Measurements from ENCODE around the gene TENT5C.
A peak's percentile ranks its signal among the peaks of the same experiment; 100 is the strongest.

TENT5C gene

DNA sequence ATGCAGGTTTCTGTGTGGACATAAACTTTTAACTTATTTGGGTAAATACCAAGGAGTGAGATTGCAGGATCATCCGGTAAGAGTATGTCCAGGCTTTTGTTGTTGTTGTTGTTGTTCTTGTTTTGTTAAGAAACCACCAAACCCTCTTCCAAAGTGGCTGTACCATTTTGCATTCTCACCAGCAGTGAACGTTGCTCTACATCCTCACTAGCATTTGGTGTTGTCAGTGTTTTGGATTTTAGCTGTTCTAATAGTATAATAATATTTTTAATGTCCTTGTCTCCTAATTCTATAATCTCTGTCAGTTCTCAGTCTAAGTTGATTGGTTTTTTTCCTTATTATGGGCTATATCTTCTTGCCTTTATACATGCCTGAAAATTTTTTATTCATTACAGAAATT, 37.8 kb downstream of the TENT5C start:
- no peaks in the 10 kb centered on the region for H3K27me3 ChIP-seq (ENCODE audit: control insufficient read depth in 3 of 3, insufficient read depth in 3 of 3, low read depth in 1 of 3, low read length in 3 of 3)
- H2AK5ac ChIP-seq (ENCODE audit: low read depth, low read length): no peak overlapping the region
- no peaks in the 10 kb centered on the region for H3K79me1 ChIP-seq (ENCODE audit: low read depth, low read length)
- H4K91ac ChIP-seq (ENCODE audit: low read depth, low read length, poor library complexity): no peak overlapping the region
- no peak overlapping the region for H2BK120ac ChIP-seq (ENCODE audit: low read depth, low read length)
- no peak overlapping the region for H2BK12ac ChIP-seq (ENCODE audit: low read length)
- no peak overlapping the region for H3K18ac ChIP-seq (ENCODE audit: low read length)
- H3K4me2 ChIP-seq (ENCODE audit: insufficient read depth, low read length, poor library complexity, severe bottlenecking): no peak overlapping the region
- H3K9me3 ChIP-seq (replicated peaks in 1 of 2; ENCODE audit: control insufficient read depth in 2 of 2, insufficient read depth in 1 of 2, low read depth in 1 of 2, low read length in 2 of 2): no peaks in the 10 kb centered on the region
- DNase-seq (ENCODE audit: low spot score): no peak
- no peak overlapping the region for H3K23ac ChIP-seq (ENCODE audit: low read depth, low read length, poor library complexity)
- no peak overlapping the region for H3K4ac ChIP-seq (ENCODE audit: low read length)
- no peak overlapping the region for H2BK15ac ChIP-seq (ENCODE audit: low read length)
- no peak overlapping the region for H3K27ac ChIP-seq (replicated peaks; ENCODE audit: low read length)
- no peak overlapping the region for H2AFZ ChIP-seq (ENCODE audit: low read length)
- WGBS, 2 donors (ENCODE audit: extremely low coverage in 2 of 2, insufficient read length in 2 of 2, insufficient replicate concordance in 1 of 2): no CpG with 5 or more reads among the region's 2 CpGs
- H3K14ac ChIP-seq (ENCODE audit: low read length): no peak overlapping the region
- H3K36me3 ChIP-seq (replicated peaks in 1 of 2; ENCODE audit: control insufficient read depth in 2 of 2, insufficient read depth in 2 of 2, low read length in 2 of 2): no peaks in the 10 kb centered on the region
- no peak overlapping the region for H2BK5ac ChIP-seq (ENCODE audit: low read length)
- no peak overlapping the region for H3K4me3 ChIP-seq (ENCODE audit: low read length in 2 of 2)
- no peaks in the 10 kb centered on the region for H3K4me1 ChIP-seq (ENCODE audit: control insufficient read depth in 2 of 2, insufficient read depth in 1 of 2, low read depth in 1 of 2, low read length in 2 of 2)
- no peak overlapping the region for H4K8ac ChIP-seq (ENCODE audit: low read depth, low read length)
- H3K9ac ChIP-seq (ENCODE audit: low read depth, low read length, poor library complexity): no peak overlapping the region

DNA sequence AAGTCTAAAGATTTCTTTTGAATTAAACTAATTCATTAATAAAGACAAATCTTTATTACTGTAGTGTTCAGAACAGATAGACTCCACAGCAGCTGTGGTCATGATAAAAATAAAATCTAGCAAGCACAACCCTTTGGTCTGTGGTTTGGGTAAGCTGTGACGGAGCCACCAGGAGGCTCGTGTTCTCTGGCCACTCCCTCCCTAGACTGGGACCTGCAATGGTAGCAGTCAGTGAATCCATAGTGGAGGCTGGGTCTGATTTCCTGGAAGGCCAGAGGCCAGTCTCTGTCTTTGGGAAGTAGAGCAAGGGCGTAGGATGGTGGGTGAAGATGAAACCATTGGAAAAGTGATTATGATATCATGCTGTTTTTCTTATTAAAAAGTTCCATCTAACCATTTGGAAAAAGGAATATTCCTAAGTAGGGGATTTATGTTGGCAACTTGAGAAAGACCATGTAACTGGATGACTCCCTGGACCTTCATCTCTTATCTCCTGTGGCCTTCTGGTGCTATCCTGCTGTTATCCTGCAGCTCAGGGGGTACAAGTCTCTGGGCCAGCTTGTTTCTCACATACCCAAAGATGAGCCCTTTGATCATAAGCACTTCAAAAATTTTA, 39.0 kb downstream of the TENT5C start:
- Histone ChIP-seq H3K9ac (ENCODE audit: low read depth, low read length, poor library complexity) (no peak overlapping the region), H2BK5ac (ENCODE audit: low read length) (no peak overlapping the region), H3K14ac (ENCODE audit: low read length) (no peak overlapping the region), H2AK5ac (ENCODE audit: low read depth, low read length) (no peak overlapping the region), H4K8ac (ENCODE audit: low read depth, low read length) (no peak overlapping the region), H3K27me3 (ENCODE audit: control insufficient read depth in 3 of 3, insufficient read depth in 3 of 3, low read depth in 1 of 3, low read length in 3 of 3) (no peaks in the 10 kb centered on the region), H3K4ac (ENCODE audit: low read length) (no peak overlapping the region), H3K4me2 (ENCODE audit: insufficient read depth, low read length, poor library complexity, severe bottlenecking) (no peak overlapping the region), H4K91ac (ENCODE audit: low read depth, low read length, poor library complexity) (no peak overlapping the region), H3K27ac (replicated peaks; ENCODE audit: low read length) (no peak overlapping the region), H3K18ac (ENCODE audit: low read length) (no peak overlapping the region), H2BK120ac (ENCODE audit: low read depth, low read length) (no peak overlapping the region), H3K36me3 (replicated peaks in 1 of 2; ENCODE audit: control insufficient read depth in 2 of 2, insufficient read depth in 2 of 2, low read length in 2 of 2) (no peaks in the 10 kb centered on the region), H3K9me3 (replicated peaks in 1 of 2; ENCODE audit: control insufficient read depth in 2 of 2, insufficient read depth in 1 of 2, low read depth in 1 of 2, low read length in 2 of 2) (no peaks in the 10 kb centered on the region), H3K79me1 (ENCODE audit: low read depth, low read length) (no peaks in the 10 kb centered on the region), H2BK12ac (ENCODE audit: low read length) (no peak overlapping the region), H3K4me1 (ENCODE audit: control insufficient read depth in 2 of 2, insufficient read depth in 1 of 2, low read depth in 1 of 2, low read length in 2 of 2) (no peaks in the 10 kb centered on the region), H2AFZ (ENCODE audit: low read length) (no peak overlapping the region), H3K23ac (ENCODE audit: low read depth, low read length, poor library complexity) (no peak overlapping the region), H2BK15ac (ENCODE audit: low read length) (no peak overlapping the region), H3K4me3 (ENCODE audit: low read length in 2 of 2) (no peak overlapping the region)
- no CpG with 5 or more reads among the region's 3 CpGs for WGBS, 2 donors (ENCODE audit: extremely low coverage in 2 of 2, insufficient read length in 2 of 2, insufficient replicate concordance in 1 of 2)
- no peak for DNase-seq (ENCODE audit: low spot score)

GRCh38 chr1:117645343-117645742, 39.5 kb downstream of the TENT5C start:
- Histone ChIP-seq H3K4me2 (ENCODE audit: insufficient read depth, low read length, poor library complexity, severe bottlenecking) (no peak overlapping the region), H2AFZ (ENCODE audit: low read length) (no peak overlapping the region), H3K9me3 (replicated peaks in 1 of 2; ENCODE audit: control insufficient read depth in 2 of 2, insufficient read depth in 1 of 2, low read depth in 1 of 2, low read length in 2 of 2) (no peaks in the 10 kb centered on the region)

DNA sequence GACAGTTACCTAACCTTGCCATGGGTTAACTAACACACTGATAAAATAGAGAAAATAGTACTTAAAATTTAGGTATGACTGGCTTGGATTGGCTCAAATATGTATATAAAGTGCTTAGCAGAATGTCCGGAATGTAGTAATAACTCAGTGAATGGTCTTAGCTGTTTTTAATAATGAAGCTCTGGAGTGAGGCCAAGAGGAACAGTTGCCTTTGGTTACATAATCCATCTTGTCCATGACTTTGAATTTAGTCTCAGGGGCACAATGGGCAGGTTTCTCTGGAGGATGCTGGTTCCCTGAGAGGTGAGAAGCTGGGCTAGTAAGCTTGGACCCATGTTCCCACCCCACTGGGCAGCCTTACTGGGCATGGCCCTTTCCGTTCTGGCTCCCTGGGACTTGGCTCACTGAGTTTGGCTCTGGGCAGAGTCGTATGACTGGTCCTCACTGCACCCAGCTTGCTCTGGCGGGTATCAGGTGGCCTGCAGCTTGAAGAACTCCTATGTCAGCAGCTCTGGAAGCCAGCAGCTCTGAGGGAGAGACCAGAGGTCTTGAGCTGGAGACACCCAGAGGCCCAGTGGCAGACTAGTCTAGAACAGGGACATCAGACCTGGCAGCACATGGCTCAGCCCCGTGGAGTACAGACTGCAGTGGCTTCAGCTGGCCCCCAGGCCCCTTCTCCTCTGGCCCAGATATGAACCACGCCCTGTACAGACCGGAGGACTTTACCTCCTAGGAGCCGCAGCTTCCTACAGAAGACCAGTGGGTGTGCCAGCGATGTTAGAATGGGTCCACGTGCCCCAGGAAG, 40.4 kb downstream of the TENT5C start:
- H3K9me3 ChIP-seq (replicated peaks in 1 of 2; ENCODE audit: control insufficient read depth in 2 of 2, insufficient read depth in 1 of 2, low read depth in 1 of 2, low read length in 2 of 2): no peaks in the 10 kb centered on the region
- H2BK5ac ChIP-seq (ENCODE audit: low read length): no peak overlapping the region
- H3K27ac ChIP-seq (replicated peaks; ENCODE audit: low read length): no peak overlapping the region
- H3K4me3 ChIP-seq (ENCODE audit: low read length in 2 of 2): no peak overlapping the region
- no peak overlapping the region for H4K91ac ChIP-seq (ENCODE audit: low read depth, low read length, poor library complexity)
- no peak for DNase-seq (ENCODE audit: low spot score)
- no peak overlapping the region for H3K9ac ChIP-seq (ENCODE audit: low read depth, low read length, poor library complexity)
- H3K36me3 ChIP-seq (replicated peaks in 1 of 2; ENCODE audit: control insufficient read depth in 2 of 2, insufficient read depth in 2 of 2, low read length in 2 of 2): no peaks in the 10 kb centered on the region
- H2AFZ ChIP-seq (ENCODE audit: low read length): no peak overlapping the region
- no peaks in the 10 kb centered on the region for H3K79me1 ChIP-seq (ENCODE audit: low read depth, low read length)
- H2BK12ac ChIP-seq (ENCODE audit: low read length): no peak overlapping the region
- no peaks in the 10 kb centered on the region for H3K27me3 ChIP-seq (ENCODE audit: control insufficient read depth in 3 of 3, insufficient read depth in 3 of 3, low read depth in 1 of 3, low read length in 3 of 3)
- H2BK120ac ChIP-seq (ENCODE audit: low read depth, low read length): no peak overlapping the region
- no peak overlapping the region for H3K4me2 ChIP-seq (ENCODE audit: insufficient read depth, low read length, poor library complexity, severe bottlenecking)
- no peak overlapping the region for H4K8ac ChIP-seq (ENCODE audit: low read depth, low read length)
- H3K18ac ChIP-seq (ENCODE audit: low read length): peak overlapping the region; percentile 25
- H3K4ac ChIP-seq (ENCODE audit: low read length): no peak overlapping the region
- peak overlapping the region; percentile 86 for H2AK5ac ChIP-seq (ENCODE audit: low read depth, low read length)
- peak overlapping the region; percentile 7 for H2BK15ac ChIP-seq (ENCODE audit: low read length)
- no peaks in the 10 kb centered on the region for H3K4me1 ChIP-seq (ENCODE audit: control insufficient read depth in 2 of 2, insufficient read depth in 1 of 2, low read depth in 1 of 2, low read length in 2 of 2)
- H3K23ac ChIP-seq (ENCODE audit: low read depth, low read length, poor library complexity): no peak overlapping the region
- no peak overlapping the region for H3K14ac ChIP-seq (ENCODE audit: low read length)
- WGBS, 2 donors (ENCODE audit: extremely low coverage in 2 of 2, insufficient read length in 2 of 2, insufficient replicate concordance in 1 of 2): no CpG with 5 or more reads among the region's 10 CpGs

More at GRCh38 chr1:117645343-117645742, 39.5 kb downstream of the TENT5C start:
- H4K8ac ChIP-seq (ENCODE audit: low read depth, low read length): no peak overlapping the region
- no peak overlapping the region for H4K91ac ChIP-seq (ENCODE audit: low read depth, low read length, poor library complexity)
- H3K79me1 ChIP-seq (ENCODE audit: low read depth, low read length): no peaks in the 10 kb centered on the region
- H3K4me3 ChIP-seq (ENCODE audit: low read length in 2 of 2): no peak overlapping the region
- no peak overlapping the region for H2BK12ac ChIP-seq (ENCODE audit: low read length)
- no peaks in the 10 kb centered on the region for H3K36me3 ChIP-seq (replicated peaks in 1 of 2; ENCODE audit: control insufficient read depth in 2 of 2, insufficient read depth in 2 of 2, low read length in 2 of 2)
- H3K4ac ChIP-seq (ENCODE audit: low read length): no peak overlapping the region
- WGBS, 2 donors (ENCODE audit: extremely low coverage in 2 of 2, insufficient read length in 2 of 2, insufficient replicate concordance in 1 of 2): no CpG with 5 or more reads among the region's 4 CpGs
- DNase-seq (ENCODE audit: low spot score): no peak
- H3K27ac ChIP-seq (replicated peaks; ENCODE audit: low read length): no peak overlapping the region
- H3K23ac ChIP-seq (ENCODE audit: low read depth, low read length, poor library complexity): no peak overlapping the region
- H3K27me3 ChIP-seq (ENCODE audit: control insufficient read depth in 3 of 3, insufficient read depth in 3 of 3, low read depth in 1 of 3, low read length in 3 of 3): no peaks in the 10 kb centered on the region
- no peak overlapping the region for H2AK5ac ChIP-seq (ENCODE audit: low read depth, low read length)
- no peak overlapping the region for H2BK120ac ChIP-seq (ENCODE audit: low read depth, low read length)
- no peak overlapping the region for H2BK5ac ChIP-seq (ENCODE audit: low read length)
- H3K14ac ChIP-seq (ENCODE audit: low read length): no peak overlapping the region
- no peak overlapping the region for H3K18ac ChIP-seq (ENCODE audit: low read length)
- no peaks in the 10 kb centered on the region for H3K4me1 ChIP-seq (ENCODE audit: control insufficient read depth in 2 of 2, insufficient read depth in 1 of 2, low read depth in 1 of 2, low read length in 2 of 2)
- H2BK15ac ChIP-seq (ENCODE audit: low read length): no peak overlapping the region
- H3K9ac ChIP-seq (ENCODE audit: low read depth, low read length, poor library complexity): no peak overlapping the region

Data from neuronal stem cell (in vitro differentiated cells).